Fibroblast of lung (primary cell): Measurements from ENCODE around the gene FBH1.

Source experiments
- EZH2 ChIP-seq: IDR thresholded peaks from 2 replicates; pipeline ENCODE4 v1.5.1; 2012; ENCODE audit warnings: low read length, control low read depth, mild to moderate bottlenecking; ENCODE audit errors: missing control alignments
- TF ChIP-seq, protein P1 (sequence below), 2 donors: IDR thresholded peaks in 1 of 2; conservative IDR thresholded peaks in 1 of 2; 1 replicate in 1 of 2; 2 replicates in 1 of 2; pipeline ENCODE4 v1.5.1; 2011 to 2012; ENCODE audit warnings: low read length in 2 of 2, control low read depth in 1 of 2, inconsistent platforms in 1 of 2, low read depth in 1 of 2, mild to moderate bottlenecking in 1 of 2

GRCh38 chr10:5976512-5977470 is 86.7 kb downstream of the FBH1 start:
- TF ChIP-seq EZH2 = no peak
- TF ChIP-seq, protein P1, sequence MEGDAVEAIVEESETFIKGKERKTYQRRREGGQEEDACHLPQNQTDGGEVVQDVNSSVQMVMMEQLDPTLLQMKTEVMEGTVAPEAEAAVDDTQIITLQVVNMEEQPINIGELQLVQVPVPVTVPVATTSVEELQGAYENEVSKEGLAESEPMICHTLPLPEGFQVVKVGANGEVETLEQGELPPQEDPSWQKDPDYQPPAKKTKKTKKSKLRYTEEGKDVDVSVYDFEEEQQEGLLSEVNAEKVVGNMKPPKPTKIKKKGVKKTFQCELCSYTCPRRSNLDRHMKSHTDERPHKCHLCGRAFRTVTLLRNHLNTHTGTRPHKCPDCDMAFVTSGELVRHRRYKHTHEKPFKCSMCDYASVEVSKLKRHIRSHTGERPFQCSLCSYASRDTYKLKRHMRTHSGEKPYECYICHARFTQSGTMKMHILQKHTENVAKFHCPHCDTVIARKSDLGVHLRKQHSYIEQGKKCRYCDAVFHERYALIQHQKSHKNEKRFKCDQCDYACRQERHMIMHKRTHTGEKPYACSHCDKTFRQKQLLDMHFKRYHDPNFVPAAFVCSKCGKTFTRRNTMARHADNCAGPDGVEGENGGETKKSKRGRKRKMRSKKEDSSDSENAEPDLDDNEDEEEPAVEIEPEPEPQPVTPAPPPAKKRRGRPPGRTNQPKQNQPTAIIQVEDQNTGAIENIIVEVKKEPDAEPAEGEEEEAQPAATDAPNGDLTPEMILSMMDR (conservative IDR thresholded peaks at IDR 0.05 in 1 of 2, IDR thresholded peaks at IDR 0.05 in 1 of 2; ENCODE audit: low read depth in 1 of 2, low read length in 2 of 2) = no peak
